ENCODE data around the gene FAM228A. TPM values are rescaled to one million over a fixed set of nuclear protein-coding genes. Genes with fewer than 3 reads are reported as not detected.

Gene FAM228A
- total and polyA plus RNA-seq, 4 donors, result 0.46 to 3.9 (median 1.3) TPM

DNA sequence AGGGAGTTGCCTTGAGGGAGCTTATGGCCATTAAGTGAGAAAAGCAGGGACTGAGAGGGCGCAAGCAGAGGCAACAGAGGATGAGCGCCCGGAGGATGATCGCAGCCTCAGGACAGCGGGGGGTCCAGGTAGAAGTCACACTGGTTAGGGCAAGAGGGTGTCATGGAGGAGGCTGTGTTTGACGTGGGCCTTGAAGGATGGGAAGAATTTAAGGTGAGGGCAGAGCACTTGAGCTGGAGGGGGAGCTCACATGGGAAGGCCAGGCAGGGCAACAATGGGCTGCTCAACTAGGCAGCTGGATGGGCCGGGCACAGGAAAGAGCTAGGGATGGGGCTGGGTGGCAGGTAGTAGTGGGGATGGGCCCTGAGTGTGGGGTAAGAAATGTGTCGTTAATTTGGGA, 31.9 kb downstream of the FAM228A start:
- no peak overlapping the region for H3K9ac ChIP-seq (ENCODE audit: insufficient read depth in 1 of 2, low read length in 2 of 2)
- TF ChIP-seq, protein P1, sequence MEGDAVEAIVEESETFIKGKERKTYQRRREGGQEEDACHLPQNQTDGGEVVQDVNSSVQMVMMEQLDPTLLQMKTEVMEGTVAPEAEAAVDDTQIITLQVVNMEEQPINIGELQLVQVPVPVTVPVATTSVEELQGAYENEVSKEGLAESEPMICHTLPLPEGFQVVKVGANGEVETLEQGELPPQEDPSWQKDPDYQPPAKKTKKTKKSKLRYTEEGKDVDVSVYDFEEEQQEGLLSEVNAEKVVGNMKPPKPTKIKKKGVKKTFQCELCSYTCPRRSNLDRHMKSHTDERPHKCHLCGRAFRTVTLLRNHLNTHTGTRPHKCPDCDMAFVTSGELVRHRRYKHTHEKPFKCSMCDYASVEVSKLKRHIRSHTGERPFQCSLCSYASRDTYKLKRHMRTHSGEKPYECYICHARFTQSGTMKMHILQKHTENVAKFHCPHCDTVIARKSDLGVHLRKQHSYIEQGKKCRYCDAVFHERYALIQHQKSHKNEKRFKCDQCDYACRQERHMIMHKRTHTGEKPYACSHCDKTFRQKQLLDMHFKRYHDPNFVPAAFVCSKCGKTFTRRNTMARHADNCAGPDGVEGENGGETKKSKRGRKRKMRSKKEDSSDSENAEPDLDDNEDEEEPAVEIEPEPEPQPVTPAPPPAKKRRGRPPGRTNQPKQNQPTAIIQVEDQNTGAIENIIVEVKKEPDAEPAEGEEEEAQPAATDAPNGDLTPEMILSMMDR (IDR thresholded peaks at IDR 0.05; ENCODE audit: control extremely low read depth, extremely low read depth), result no peak
- no peak overlapping the region for H3K27ac ChIP-seq (ENCODE audit: low read depth in 1 of 2, low read length in 1 of 2)
- ATAC-seq (ENCODE audit: insufficient read depth, low FRiP score) (no peak), DNase-seq (no peak)
- 84 to 88% methylated on average over 8 of the region's 8 CpGs for WGBS, 2 donors
- no peak overlapping the region for H3K4me3 ChIP-seq
- no peaks in the 10 kb centered on the region for H3K9me3 ChIP-seq (ENCODE audit: control insufficient read depth in 4 of 4, insufficient read depth in 3 of 4, low read length in 3 of 4)
- H3K4me1 ChIP-seq (ENCODE audit: control insufficient read depth in 5 of 5, insufficient read depth in 5 of 5, low read length in 5 of 5), result no peaks in the 10 kb centered on the region
- peaks cover 7 to 66% (median 27%) of the 10 kb centered on the region in 4 donors for H3K36me3 ChIP-seq (ENCODE audit: control insufficient read depth in 4 of 4, insufficient read depth in 4 of 4, low read length in 4 of 4)
- no peaks in the 10 kb centered on the region for H3K27me3 ChIP-seq (ENCODE audit: control insufficient read depth in 3 of 3, insufficient read depth in 3 of 3, low read length in 2 of 3)

DNA sequence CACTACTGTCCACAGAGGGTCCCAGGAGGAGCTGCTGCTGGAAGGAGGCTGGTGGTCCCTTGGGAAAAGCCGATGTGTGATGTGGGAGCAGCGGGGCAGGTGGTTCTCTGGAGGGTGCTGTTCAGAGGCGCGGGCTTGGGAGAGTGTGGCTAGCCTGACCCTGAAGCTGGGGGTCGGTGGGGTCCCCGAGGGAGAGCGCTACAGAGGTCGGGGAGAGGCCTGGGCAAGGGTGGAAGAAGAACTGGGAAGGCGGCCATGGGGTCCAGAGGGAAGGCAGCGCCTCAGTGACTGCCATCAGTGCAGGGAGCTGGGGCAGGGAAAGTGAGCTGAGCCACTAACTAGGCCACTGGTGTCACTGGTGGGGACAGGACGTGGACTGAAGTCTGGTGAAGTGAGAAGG, 32.5 kb downstream of the FAM228A start:
- H3K4me1 ChIP-seq (ENCODE audit: control insufficient read depth in 5 of 5, insufficient read depth in 5 of 5, low read length in 5 of 5), result no peaks in the 10 kb centered on the region
- WGBS, 2 donors, result 90 to 91% methylated on average over 11 of the region's 11 CpGs
- no peaks in the 10 kb centered on the region for H3K9me3 ChIP-seq (ENCODE audit: control insufficient read depth in 4 of 4, insufficient read depth in 3 of 4, low read length in 3 of 4)
- no peaks in the 10 kb centered on the region for H3K27me3 ChIP-seq (ENCODE audit: control insufficient read depth in 3 of 3, insufficient read depth in 3 of 3, low read length in 2 of 3)
- H3K36me3 ChIP-seq (ENCODE audit: control insufficient read depth in 4 of 4, insufficient read depth in 4 of 4, low read length in 4 of 4), result peaks cover 9 to 70% (median 29%) of the 10 kb centered on the region in 4 donors
- no peak overlapping the region for H3K4me3 ChIP-seq
- no peak for ATAC-seq (ENCODE audit: insufficient read depth, low FRiP score)
- no peak overlapping the region for H3K9ac ChIP-seq (ENCODE audit: insufficient read depth in 1 of 2, low read length in 2 of 2)
- TF ChIP-seq, protein P1 (IDR thresholded peaks at IDR 0.05; ENCODE audit: control extremely low read depth, extremely low read depth), result no peak
- DNase-seq, result no peak
- H3K27ac ChIP-seq (ENCODE audit: low read depth in 1 of 2, low read length in 1 of 2), result no peak overlapping the region

DNA sequence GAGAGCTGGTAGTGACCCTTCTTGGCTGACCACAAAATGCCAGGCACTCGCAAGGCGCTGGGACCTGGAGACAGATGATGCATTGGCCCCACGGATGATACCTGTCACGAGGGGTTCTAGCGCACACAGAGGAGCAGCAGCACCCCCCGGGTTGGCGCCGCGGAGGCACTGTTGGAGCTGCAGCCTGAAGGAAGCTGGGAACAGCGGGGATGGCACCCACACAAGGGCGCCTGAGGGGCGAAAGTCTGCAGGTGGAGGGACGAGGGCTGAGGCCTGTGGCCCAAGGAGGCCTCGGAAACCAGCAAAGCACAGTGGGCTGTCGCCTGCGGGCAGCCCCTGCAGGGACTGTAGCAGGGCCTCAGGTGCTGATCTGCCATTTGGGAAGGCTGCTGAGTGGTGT, 33.6 kb downstream of the FAM228A start:
- TF ChIP-seq, protein P1 (IDR thresholded peaks at IDR 0.05; ENCODE audit: control extremely low read depth, extremely low read depth), result no peak
- peaks cover 0 to 2% (median 0%) of the 10 kb centered on the region in 4 donors for H3K9me3 ChIP-seq (ENCODE audit: control insufficient read depth in 4 of 4, insufficient read depth in 3 of 4, low read length in 3 of 4)
- 97 to 98% methylated on average over 16 of the region's 16 CpGs for WGBS, 2 donors
- no peak overlapping the region for H3K27ac ChIP-seq (ENCODE audit: low read depth in 1 of 2, low read length in 1 of 2)
- no peaks in the 10 kb centered on the region for H3K27me3 ChIP-seq (ENCODE audit: control insufficient read depth in 3 of 3, insufficient read depth in 3 of 3, low read length in 2 of 3)
- H3K36me3 ChIP-seq (ENCODE audit: control insufficient read depth in 4 of 4, insufficient read depth in 4 of 4, low read length in 4 of 4), result peaks cover 9 to 73% (median 28%) of the 10 kb centered on the region in 4 donors
- no peaks in the 10 kb centered on the region for H3K4me1 ChIP-seq (ENCODE audit: control insufficient read depth in 5 of 5, insufficient read depth in 5 of 5, low read length in 5 of 5)
- no peak overlapping the region for H3K4me3 ChIP-seq
- no peak for ATAC-seq (ENCODE audit: insufficient read depth, low FRiP score)
- no peak overlapping the region for H3K9ac ChIP-seq (ENCODE audit: insufficient read depth in 1 of 2, low read length in 2 of 2)
- DNase-seq, result no peak
